Measurements from ENCODE around the gene COL11A2.
A peak's percentile ranks its signal among the peaks of the same experiment; 100 is the strongest.

Gene COL11A2

GRCh38 chr6:33193619-33194018, 1.4 kb upstream of the COL11A2 start:
- ChIA-PET POLR2A (ENCODE audit: low non-redundant PET) (interaction anchor here (0.9 kb wide), 1 partner anchor 222 kb away, joined by 3 read pairs; no protein-coding TSS in a partner anchor), CTCF (no interaction called here)
- DNase-seq (ENCODE audit: low spot score): no peak
- TF ChIP-seq CTCF (conservative IDR thresholded peaks at IDR 0.05; ENCODE audit: low read depth): no peak
- H3K27ac ChIP-seq: peak overlapping the region; percentile 68

GRCh38 chr6:33192671-33193602, 670 bp upstream of the COL11A2 start:
- CTCF ChIA-PET: no interaction called here
- POLR2A ChIA-PET (ENCODE audit: low non-redundant PET): interaction anchor here (0.9 kb wide), 1 partner anchor 221 kb away, joined by 3 read pairs; no protein-coding TSS in a partner anchor
- no peak for TF ChIP-seq CTCF (conservative IDR thresholded peaks at IDR 0.05; ENCODE audit: low read depth)
- H3K27ac ChIP-seq: peak overlapping the region; percentile 68
- no peak for DNase-seq (ENCODE audit: low spot score)

GRCh38 chr6:33191383-33192104, 723 bp downstream of the COL11A2 start:
- TF ChIP-seq CTCF (conservative IDR thresholded peaks at IDR 0.05; ENCODE audit: low read depth): no peak
- CTCF ChIA-PET: no interaction called here
- POLR2A ChIA-PET (ENCODE audit: low non-redundant PET): no interaction called here
- DNase-seq (ENCODE audit: low spot score): no peak
- H3K27ac ChIP-seq: no peak overlapping the region

GRCh38 chr6:33190504-33191107, 1.7 kb downstream of the COL11A2 start:
- CTCF ChIA-PET: interaction anchor here (1.0 to 1.6 kb wide), 2 partner anchors 18 to 29 kb away, joined by 3 to 6 read pairs; no protein-coding TSS in a partner anchor
- DNase-seq (ENCODE audit: low spot score): no peak
- H3K27ac ChIP-seq: no peak overlapping the region
- POLR2A ChIA-PET (ENCODE audit: low non-redundant PET): no interaction called here
- no peak for TF ChIP-seq CTCF (conservative IDR thresholded peaks at IDR 0.05; ENCODE audit: low read depth)

GRCh38 chr6:33189625-33190448, 2.4 kb downstream of the COL11A2 start:
- ChIA-PET CTCF (interaction anchor here (1.0 to 1.6 kb wide), 2 partner anchors 17 to 28 kb away, joined by 3 to 6 read pairs; no protein-coding TSS in a partner anchor), POLR2A (ENCODE audit: low non-redundant PET) (no interaction called here)
- no peak for TF ChIP-seq CTCF (conservative IDR thresholded peaks at IDR 0.05; ENCODE audit: low read depth)
- H3K27ac ChIP-seq: no peak overlapping the region
- DNase-seq (ENCODE audit: low spot score): no peak
